ENCODE results near the gene SETD1B.
"Not testable (repeated sequence)": the region's sequence is repeated elsewhere in the genome, so short reads cannot be mapped to it uniquely, and the experiment has no call there.

The SETD1B gene

DNA sequence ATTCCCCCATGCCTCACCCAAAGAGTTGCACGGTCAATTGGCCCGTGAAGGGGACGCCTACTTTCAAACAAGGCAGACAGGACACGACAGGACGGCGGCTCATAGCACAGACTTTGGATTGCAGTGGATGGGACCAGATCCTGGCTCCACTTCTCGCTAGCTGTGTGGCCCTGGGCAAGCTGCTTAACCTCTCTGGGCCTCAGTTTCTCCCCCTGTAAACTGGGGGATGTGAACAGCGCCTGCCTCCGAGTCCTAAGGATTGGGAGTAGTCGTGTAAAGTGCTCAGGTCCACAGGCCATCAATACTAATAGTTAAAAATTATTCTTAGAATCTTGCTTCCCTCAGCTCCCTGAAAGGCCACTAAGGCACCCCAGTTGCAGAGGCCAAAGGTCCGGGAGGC, 23.4 kb upstream of the SETD1B start:
- DNase-seq (ENCODE audit: low read depth in 2 of 2) = no peak

DNA sequence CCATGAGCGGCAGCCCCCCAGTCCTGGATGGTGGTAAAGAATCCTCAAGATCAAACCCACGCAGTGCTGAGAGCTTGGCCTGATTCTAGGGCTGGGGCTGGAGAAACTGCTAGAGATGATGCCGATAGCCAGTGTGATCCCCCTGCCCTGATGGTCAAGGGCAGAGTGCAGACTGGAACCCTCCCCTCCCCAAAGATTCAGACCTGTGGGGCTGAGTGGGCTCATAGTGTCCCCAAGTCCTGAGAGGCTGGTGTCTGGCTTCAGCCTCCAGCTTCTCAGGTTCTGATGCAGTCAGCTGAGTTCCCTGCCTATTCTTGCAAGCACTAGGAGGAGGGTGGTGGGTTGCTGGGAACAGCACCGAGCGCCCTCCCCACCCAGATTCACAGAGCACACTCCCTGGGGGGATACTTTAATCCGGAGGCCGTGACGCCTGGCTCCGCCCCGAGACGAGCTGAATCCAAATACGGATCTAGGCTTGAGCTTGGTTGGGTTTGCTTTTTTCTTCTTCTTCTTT, 22.3 kb upstream of the SETD1B start:
- no peak for DNase-seq (ENCODE audit: low read depth in 2 of 2)

DNA sequence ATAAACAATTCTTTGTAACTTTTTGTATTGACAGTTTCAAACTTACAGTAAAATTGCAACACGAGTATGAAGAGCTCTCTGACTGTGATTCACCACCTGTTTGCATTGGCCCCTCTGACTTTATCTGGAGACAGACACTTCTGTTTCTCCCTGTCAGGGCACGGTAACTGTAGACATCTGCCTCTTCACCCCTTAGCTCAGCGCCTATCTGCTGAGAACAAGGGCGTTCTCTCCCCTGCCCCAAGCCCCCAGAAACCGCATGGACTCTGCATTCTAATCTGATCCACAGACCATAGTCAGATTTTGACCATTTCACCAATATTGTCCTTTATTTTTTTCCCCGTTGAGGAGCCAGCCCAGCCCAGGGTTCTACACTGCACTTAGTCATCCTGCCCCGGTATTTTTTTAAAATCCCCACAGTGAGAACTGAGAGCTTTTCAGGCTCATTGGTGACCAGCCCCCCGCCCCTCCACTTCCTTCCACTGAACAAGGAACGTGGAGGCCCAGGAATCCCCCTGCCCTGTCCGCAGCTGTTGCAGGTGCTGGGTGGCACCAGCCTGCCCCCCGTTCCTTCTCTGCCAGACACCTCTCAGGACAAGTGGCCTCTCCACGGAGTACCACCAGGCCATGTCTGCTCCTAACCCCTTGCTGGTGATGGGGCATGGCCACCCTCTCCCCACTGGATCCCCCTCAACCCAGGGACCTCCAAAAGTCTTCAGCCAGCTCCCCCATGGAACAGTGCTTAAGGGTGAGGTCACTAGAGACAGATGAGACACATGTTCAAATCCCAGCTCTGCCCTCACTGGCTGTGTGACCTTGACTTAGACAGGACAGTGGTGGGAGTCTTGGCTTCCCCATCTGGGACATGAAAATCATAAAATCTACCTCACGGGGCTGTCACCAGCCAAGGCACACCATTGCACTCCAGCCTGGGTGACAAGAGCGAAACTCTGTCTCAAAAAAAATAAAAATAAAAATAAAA, 21.5 kb upstream of the SETD1B start:
- peak in 1 of 2 experiments; percentile 64 for DNase-seq (ENCODE audit: low read depth in 2 of 2)

DNA sequence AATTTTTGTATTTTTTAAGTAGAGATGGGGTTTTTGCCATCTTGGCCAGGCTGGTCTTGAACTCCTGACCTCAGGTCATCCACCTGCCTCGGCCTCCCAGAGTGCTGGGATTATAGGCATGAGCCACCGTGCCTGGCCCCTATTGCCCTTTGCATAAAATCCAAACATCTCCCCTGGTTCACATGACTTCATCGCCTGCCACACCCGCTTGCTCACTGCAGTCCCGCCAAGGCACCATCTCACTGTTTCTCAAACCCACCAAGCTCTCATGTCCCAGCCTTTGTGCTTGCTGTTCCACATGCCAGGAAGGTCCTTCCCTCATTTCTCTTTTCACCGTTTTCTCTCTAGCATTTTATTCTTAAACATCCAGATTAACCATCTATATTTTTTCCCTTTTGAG, 20.0 kb upstream of the SETD1B start:
- DNase-seq (ENCODE audit: low read depth in 2 of 2) = no peak

DNA sequence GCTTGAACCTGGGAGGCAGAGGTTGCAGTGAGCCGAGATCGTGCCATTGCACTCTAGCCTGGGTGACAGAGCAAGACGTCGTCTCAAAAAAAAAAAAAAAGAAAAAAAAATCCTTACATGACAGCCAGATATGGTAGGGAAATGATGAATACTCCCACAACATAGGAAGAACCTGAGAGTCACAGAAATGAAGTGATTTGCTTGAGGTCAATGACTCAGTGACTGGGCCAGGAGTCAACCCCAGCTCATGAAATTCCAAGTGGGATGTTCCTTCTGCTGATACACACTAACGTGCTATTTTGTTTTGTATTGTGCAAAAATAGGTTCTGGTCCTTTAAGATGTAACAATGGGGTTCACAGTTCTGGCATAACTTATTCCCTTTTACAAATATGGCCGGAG, 19.3 kb upstream of the SETD1B start:
- DNase-seq (ENCODE audit: low read depth in 2 of 2) = no peak

DNA sequence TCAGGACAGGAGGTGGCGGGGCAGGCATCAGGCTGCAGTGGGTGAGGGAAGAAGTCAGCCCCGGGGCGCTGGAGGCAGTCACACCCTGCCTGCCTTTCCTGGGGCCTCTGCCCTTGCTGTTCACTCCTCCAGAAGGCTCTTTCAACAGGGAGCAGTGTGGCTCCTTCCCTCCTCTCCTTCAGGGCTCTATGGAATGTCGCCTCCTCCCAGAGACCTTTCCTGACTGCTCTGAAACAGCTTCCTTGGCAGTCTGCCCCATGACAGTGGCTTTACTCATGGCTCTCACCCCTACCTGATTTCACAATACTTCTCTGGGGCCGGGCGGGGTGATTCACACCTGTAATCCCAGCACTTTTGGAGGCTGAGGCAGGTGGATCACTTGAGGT, 17.4 kb upstream of the SETD1B start:
- DNase-seq (ENCODE audit: low read depth in 2 of 2) = no peak

DNA sequence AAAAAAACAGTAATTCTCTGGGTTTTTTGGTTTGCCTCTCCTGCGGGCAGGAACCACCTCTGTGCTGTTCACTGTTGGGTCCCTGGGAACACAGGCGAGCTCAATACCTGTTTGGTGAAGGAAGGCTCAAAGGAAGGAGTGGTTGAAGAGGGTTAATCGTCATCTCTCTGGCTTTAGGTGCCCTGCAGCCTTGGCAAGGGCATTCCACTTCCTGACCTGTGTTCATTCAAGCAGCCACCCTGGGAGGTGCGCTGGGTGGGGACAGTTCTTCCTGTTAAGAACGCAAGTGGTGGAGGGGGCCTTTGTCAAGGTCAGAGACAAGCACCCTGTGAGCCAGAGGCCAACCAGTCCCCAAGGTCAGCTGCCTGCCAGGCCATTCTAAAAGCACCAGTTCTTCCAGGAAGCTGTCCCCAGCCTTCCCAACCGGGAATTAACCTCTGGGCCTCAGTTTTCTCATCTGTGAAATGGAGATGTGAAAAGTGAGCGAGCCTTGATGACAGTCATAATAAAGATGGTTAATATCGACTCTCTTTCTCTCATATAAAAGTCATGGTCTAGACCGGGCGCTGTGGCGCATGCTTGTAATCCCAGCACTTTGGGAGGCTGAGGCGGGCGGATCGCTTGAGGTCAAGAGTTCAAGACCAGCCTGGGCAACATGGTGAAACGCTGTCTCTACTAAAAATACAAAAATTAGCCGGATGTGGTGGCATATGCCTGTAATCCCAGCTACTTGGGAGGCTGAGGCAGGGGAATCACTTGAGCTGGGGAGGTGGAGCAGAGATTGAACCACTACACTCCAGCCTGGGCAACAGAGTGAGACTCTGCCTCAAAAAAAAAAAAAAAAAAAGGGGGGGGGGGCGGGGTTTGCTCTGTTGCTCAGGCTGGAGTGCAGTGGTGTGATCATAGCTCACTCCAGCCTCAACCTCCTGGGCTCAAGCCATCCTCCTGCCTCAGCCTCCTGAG, 16.5 kb upstream of the SETD1B start:
- no peak for DNase-seq (ENCODE audit: low read depth in 2 of 2)

DNA sequence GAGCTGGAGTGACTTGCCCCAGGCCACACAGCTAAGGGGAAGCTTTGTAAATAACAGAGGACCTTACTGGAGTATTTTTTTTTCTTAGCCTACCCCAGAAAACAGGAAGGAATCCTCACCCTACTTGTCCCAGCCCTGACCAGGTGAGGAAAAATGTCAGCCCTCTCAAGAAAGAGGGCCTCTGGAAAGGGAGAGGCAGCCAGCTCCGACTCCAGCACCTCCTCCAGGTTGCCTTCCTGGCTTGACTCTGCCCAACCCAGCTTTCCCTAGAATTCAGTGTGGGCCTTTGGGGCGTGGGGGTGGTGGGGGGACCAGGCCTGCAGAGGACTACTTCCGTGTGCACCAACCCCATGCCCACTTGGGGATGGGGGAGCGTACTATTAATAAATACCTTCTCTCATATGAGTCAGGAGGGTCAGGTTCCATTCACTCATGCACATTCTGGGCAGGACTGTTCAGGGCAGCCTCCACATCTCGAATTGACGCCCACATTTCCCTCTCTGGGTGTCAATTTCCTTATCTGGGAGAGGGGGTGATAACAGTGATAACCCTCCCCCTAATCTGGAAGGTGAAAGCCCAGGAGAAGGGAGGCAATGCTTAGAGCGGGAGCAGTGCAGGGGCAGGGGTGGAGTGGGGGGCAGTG, 15.5 kb upstream of the SETD1B start:
- DNase-seq (ENCODE audit: low read depth in 2 of 2) = no peak

DNA sequence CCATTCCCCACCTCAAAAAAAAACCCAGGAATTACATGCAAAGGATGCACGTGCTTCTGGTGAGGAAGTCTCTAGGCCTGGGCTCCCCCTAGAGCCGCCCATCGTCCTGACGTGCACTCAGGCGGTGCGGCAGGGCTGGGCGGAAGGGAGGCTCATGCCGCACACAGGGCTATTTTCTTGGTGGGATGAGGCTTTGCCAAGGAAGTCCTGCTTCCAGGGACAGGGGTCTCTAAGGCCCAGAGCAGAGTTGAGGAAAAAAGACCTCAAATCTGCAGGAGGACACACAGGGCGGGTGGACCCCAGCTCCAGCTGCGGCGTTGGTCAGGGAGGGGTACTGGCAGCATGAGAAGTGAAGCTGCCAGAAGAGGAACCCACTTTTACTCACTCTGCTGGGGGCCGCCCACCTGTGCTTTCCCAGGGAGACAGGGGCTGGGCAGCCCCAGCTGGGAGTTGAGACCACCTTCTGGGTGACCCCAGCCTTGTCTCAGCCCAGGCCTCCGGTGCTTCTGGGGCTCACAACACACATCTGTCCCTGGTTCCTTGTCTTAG, 14.5 kb upstream of the SETD1B start:
- no peak for DNase-seq (ENCODE audit: low read depth in 2 of 2)

DNA sequence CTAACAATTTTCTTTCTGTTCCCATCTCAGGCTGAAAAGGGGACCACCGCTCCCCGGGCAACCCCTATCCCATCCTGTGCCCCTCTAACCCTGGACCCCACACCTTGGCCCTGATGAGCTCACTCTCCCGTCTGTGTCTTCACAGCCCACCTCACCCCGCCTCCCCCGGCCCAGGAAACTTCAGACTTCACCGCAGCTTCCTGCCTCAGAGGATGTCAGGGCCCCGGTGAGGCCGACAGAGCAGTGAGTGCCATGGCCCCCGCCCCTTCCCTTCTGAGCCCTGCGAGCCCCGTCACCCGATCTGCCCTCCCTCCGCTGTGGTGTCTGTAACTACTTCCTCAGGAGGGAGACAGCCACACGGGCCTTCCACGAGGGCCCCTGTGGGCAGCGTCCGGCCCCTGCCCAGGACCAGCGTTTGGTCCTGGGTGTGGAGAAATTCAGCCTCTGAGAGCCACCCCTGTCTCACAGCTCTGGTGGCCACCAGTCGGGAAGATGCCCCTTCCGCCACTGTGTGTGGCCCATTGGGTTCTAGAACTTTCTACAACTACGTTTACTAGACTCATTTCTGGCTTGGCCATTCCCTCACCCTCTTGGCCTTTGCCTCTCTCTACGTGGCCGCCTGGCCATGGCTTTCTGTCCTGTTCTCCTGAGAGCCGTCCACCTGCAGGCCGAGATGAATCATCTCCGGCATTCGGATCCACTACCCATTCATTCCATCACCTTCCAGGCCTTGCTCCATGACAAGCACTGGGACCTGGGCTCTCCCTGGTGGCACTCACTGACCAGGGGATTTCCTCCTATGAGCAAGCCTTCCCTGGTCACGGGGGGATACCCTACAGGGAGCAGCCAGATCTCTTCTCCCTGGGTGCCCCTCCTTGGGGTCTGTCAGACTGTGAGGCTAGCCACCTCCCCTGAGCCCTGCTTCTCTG, 13.7 kb upstream of the SETD1B start:
- peak; percentile 81 to 87 for DNase-seq (ENCODE audit: low read depth in 2 of 2)

DNA sequence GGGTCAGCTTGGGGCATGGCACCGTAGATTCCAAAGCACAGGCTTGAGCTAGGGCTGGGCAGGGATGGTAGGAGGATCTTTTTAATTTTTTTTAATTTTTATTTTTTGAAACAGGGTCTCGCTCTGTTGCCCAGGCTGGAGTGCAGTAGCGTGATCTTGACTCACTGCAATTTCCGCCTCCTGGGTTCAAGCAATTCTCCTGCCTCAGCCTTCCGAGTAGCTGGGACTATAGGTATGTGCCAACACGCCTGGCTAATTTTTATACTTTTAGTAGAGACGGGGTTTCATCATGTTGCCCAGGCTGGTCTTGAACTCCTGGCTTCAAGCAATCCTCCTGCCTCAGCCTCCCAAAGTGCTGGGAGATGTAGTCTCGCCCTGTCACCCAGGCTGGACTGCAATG, 13.0 kb upstream of the SETD1B start:
- DNase-seq (ENCODE audit: low read depth in 2 of 2) = not testable (repeated sequence)

DNA sequence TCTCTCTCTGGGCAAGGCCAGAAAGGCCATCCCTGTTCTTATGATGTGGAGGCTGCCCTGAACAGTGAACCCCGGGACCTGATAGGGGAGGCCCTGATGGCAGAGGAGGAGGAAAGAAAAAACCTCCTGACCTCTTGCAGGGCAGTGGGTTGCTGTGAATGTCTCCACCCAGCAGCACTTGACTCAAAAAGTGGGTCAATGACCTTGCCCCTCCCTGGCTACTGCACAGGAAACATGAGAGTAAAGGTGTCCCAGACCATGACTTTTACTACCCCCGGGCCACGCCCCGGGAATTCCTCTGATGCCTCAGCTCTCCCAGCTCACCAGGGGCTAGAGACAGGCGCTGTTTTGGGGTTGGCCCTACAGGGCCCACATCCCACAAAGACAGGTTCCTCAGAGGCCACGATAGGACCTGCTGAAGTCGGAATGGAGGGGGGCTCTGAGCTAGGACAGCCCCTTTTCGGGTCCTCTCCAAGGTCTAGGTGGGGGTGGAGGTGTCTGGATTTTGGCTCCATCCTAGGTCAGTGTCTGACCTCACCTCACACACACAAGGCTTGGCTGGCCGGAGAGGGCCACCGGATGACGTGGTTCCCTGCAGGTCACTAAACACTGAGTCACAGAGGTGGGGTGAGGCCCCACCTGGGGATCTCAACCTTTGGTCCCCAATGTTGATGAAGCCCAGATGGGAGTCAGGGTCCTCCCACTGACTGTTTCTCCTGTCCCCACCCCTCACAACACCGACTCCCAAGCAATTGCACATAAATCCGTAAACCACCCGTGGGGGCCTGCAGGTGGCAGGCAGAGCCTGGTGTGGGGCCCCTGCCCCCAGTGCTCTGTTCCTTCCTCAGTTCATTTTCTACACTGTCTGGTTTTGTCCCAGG, 11.9 kb upstream of the SETD1B start:
- no peak for DNase-seq (ENCODE audit: low read depth in 2 of 2)

DNA sequence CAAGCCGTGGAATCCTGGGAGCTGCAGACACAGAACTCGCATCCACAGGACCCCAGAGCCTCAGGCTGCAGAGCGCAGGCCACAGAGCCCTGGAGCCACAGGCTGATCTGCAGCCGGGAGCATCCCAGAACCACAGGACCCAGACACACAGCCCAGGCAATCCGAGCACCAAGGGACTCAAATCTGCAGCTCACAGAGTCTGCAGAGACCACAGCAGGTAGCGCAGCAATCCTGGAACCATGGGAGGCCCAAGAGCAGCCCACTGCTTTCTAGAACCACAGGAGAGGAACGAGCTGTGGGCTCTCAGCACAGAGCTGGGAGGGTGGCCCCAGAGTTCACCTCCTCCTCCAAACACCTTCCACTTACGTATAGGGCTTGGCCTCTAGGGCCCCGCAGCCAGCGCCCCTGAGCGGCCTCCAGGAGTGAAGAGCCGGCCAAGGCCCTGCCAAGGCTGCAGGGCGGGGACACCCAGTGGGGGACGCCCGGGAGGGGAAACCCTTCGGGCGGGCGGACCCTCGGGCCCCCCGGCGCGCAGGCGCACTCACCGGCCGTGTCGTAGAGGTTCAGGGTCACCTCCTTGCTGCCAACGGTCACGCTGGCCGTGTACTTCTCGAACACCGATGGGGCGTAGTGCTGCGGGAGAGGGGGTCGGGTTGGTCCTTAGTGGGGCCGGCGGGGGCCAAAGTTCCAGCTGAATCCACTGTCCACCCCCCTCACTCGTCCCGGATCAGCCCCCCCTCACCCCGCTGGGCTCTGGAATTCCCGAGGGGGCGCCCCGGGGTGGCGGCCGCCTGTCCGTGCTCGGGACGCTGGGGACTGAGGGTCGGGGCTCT, 11.0 kb upstream of the SETD1B start:
- peak in 1 of 2 experiments; percentile 40 for DNase-seq (ENCODE audit: low read depth in 2 of 2)

DNA sequence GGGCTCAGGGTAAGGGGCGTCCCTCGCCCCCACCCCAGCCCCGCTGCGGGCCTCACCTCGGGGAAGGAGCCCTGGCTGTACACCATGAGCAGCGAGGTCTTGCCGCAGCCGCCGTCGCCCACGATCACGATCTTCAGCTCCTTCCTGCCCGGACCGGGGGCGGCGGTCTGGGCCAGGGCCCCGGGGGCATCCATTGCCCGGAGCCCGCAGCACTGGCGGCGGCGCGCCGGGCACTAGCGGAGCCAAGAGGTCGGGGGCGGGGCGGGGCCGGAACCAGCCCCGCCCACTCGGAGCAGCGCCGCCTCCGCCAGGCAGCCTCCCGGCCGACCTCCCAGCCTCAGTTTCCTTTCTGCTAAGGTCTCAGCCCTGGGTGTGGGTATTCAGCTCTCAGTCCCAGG, 10.4 kb upstream of the SETD1B start, which contains the start of gene RHOF:
Gene RHOF (minus strand): TSS at position 249 of the 398 bp plus-strand sequence. CDS start 55 bp downstream, at position 194.
- DNase-seq (ENCODE audit: low read depth in 2 of 2) = peak in 1 of 2 experiments; percentile 70

DNA sequence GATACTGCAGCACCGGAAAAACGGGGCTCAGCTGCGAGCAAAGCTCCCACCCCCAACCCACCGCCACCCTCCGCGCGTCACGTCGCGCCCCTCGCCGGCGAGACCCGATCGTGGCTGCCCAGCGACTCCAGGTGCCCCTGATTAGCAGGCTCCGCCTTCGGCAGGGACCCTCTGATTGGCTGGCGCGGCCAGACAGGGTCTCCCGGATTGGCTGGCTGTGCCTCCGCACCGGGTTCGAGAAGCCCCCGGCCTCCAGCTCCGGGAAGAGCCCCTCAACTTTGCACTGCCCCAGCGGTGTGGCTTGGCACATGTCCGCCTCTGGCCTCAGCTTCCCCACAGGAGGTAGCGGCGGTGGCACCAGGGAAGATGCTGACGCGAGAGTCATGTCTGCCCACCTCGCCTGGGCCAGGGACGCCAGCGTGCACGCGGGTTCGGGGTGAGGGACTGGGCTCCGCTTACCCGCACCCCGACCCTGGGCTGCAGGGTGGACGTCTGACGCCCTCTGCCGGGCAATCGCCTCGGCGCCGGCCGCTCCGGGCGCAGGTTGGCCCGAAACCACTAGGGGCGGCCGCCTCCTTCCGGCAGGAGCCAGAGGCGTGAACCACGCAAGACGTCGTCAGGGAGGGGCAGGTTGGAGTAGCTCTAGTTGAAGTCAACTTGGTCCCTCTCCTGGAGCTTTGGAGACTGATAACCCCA, 9.8 kb upstream of the SETD1B start:
- peak; percentile 88 to 93 for DNase-seq (ENCODE audit: low read depth in 2 of 2)

DNA sequence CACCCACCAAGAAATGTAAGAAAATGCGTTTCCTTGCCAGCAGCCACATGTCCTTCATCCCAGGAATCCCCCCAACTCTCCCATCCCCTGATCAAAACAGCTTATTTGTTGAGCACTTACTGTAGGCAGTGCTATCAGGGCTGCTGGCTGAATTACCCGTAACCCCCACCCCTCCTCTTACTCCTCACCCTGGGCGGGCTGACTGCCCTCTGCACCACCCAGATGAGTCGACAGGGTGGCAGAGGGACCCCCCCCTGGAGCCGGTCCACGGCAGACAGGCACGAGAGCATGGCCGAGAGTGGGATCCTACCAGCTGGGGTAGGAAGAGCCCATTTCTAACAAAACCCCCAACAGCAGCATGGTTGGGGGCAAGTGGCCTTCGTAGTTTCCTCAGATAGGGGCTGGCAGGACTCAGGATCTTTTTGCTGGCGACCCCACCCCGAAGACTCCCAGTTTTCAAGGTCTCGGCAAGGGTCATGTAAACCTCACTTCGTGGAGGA, 9.2 kb upstream of the SETD1B start:
- DNase-seq (ENCODE audit: low read depth in 2 of 2) = no peak
